T-helper 2 cell treated with Interferon-gamma antibody and Interleukin-4, amounts not matched to agents 5 μg/mL and 100 μg/mL, for 36 hours (primary cell): Measurements from ENCODE around the gene BSDC1.
"Not testable (repeated sequence)": the region's sequence is repeated elsewhere in the genome, so short reads cannot be mapped to it uniquely, and the experiment has no call there.

ENCODE experiments used
- DNase-seq: peaks from one replicate; pipeline ENCODE4 v3.0.0; 2021; ENCODE audit warnings: low spot score
- H3K27ac Mint-ChIP-seq: one replicate; pipeline ENCODE4 v1.8.0; 2021; ENCODE audit warnings: mild to moderate bottlenecking, mixed read lengths
- H3K27me3 Mint-ChIP-seq: one replicate; pipeline ENCODE4 v1.8.0; 2021; ENCODE audit warnings: low read depth, mixed read lengths
- H3K36me3 Mint-ChIP-seq: one replicate; pipeline ENCODE4 v1.8.0; 2021; ENCODE audit warnings: low read depth, mixed read lengths
- H3K4me1 Mint-ChIP-seq: one replicate; pipeline ENCODE4 v1.8.0; 2021; ENCODE audit warnings: low read depth, mixed read lengths
- H3K4me3 Mint-ChIP-seq: one replicate; pipeline ENCODE4 v1.8.0; 2022; ENCODE audit warnings: mild to moderate bottlenecking, moderate library complexity, mixed read lengths
- H3K9me3 Mint-ChIP-seq: one replicate; pipeline ENCODE4 v1.8.0; 2021; ENCODE audit warnings: mixed read lengths

Gene BSDC1

GRCh38 chr1:32394141-32394889 lies at the start of gene BSDC1:
Gene BSDC1, minus strand, starts transcription at chr1:32394441. Its CDS starts 27 bp downstream, at chr1:32394414.
- DNase-seq = peak; percentile 97
- peaks cover 6% of the 10 kb centered on the region for H3K36me3 Mint-ChIP-seq
- no peaks in the 10 kb centered on the region for H3K9me3 Mint-ChIP-seq
- H3K4me3 Mint-ChIP-seq = peak within 1 kb of the TSS; percentile 94
- H3K27ac Mint-ChIP-seq = peak within 1 kb of the TSS; percentile 99
- H3K27me3 Mint-ChIP-seq = peaks cover 9% of the 10 kb centered on the region
- H3K4me1 Mint-ChIP-seq = peaks cover 16% of the 10 kb centered on the region

GRCh38 chr1:32441467-32441866 lies 47.2 kb upstream of the BSDC1 start:
- not testable (repeated sequence) for H3K36me3 Mint-ChIP-seq, DNase-seq, H3K4me3 Mint-ChIP-seq, H3K4me1 Mint-ChIP-seq, H3K9me3 Mint-ChIP-seq, H3K27ac Mint-ChIP-seq
- peaks cover 31% of the 10 kb centered on the region for H3K27me3 Mint-ChIP-seq

DNA sequence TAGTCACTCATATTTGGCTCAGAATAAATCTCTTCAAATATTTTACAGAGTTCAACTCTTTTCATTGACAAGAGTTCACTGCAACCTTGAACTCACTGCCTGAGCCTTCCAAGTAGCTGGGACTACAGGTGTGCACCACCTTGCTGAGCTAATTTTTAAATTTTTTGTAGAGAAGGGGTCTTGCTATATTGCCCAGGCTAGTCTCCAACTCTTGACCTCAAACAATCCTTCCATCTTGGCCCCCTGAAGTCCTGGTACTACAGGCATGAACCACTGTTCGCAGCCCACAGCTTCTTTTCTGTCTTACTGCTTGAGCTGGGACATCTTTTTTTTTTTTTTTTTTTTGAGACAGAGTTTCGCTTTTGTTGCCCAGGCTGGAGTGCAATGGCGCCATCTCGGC lies 44.5 kb upstream of the BSDC1 start:
- H3K4me3 Mint-ChIP-seq, H3K27ac Mint-ChIP-seq, H3K36me3 Mint-ChIP-seq, DNase-seq, H3K4me1 Mint-ChIP-seq, H3K9me3 Mint-ChIP-seq: not testable (repeated sequence)
- peaks cover 13% of the 10 kb centered on the region for H3K27me3 Mint-ChIP-seq

DNA sequence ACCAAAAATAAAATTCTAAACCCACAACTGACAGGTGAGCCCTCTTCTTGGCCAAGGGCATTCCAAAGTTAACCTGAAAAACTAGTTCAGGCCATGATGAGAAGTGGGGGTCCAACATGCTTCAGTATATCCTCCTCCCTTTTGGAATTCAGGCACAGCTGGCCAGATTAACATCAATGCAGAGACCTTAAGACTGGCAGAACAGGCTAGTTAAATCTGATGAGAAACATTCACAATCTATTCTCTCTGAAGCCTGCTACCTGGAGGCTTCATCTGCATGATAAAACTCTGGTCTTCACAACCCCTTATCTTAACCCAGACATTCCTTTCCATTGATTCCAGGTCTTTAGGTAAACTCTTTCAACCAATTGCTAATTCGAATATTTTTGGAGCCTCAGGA lies 43.9 kb upstream of the BSDC1 start:
- H3K4me1 Mint-ChIP-seq = no peaks in the 10 kb centered on the region

GRCh38 chr1:32431736-32432400 lies 37.6 kb upstream of the BSDC1 start:
- Mint-ChIP-seq H3K36me3 (no peaks in the 10 kb centered on the region), H3K4me1 (no peaks in the 10 kb centered on the region), H3K4me3 (no peak overlapping the region), H3K9me3 (no peaks in the 10 kb centered on the region), H3K27ac (no peak overlapping the region), H3K27me3 (peaks cover 36% of the 10 kb centered on the region)
- DNase-seq = no peak

More for the DNA sequence above, 43.9 kb upstream of the BSDC1 start:
- Mint-ChIP-seq H3K9me3 (no peaks in the 10 kb centered on the region), H3K27me3 (peaks cover 12% of the 10 kb centered on the region), H3K4me3 (no peak overlapping the region), H3K27ac (no peak overlapping the region), H3K36me3 (no peaks in the 10 kb centered on the region)
- no peak for DNase-seq

GRCh38 chr1:32427264-32427963 lies 33.2 kb upstream of the BSDC1 start:
- Mint-ChIP-seq H3K4me1 (no peaks in the 10 kb centered on the region), H3K27ac (no peak overlapping the region), H3K4me3 (no peak overlapping the region), H3K36me3 (no peaks in the 10 kb centered on the region), H3K27me3 (peaks cover 58% of the 10 kb centered on the region), H3K9me3 (no peaks in the 10 kb centered on the region)
- no peak for DNase-seq

DNA sequence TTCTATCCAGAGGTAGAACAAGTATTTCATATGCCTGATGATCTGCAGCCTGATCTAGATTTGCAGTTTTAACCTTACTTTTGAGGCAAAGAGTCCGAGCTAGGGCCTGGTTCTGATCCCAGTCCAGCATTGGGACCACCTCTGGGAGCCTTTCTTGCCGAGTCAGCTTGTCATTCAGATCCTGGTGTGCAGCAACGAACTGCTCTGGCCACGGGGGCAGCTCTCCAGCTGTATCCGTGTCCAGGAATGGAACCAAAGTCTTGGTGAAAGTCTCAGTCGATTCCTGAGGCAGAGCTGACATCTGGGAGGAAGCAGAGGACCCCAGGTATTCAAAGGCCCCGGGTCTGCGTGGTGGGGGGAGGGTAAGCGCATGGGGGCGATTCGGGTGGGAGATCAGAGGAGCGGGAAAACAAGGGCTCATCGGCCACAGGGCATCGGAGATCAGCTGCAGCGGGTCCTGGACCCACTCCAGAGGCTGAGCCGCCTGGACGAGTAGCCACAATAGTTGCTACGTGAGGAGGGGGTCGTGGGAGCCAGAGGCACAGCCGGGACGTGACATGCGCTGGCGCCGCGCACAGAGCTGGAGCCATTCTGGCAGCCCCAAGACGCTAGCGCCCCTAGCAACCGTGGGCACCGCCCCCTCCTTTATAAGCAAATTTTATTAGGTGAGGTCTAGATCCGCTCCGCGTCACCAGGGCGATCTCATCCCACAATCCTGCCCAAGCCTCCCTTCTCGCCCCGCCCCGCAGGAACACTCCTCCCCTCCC lies 32.4 kb upstream of the BSDC1 start:
- no peak overlapping the region for H3K27ac Mint-ChIP-seq
- H3K9me3 Mint-ChIP-seq = no peaks in the 10 kb centered on the region

GRCh38 chr1:32421775-32422174 lies 27.5 kb upstream of the BSDC1 start:
- H3K4me3 Mint-ChIP-seq = no peak overlapping the region
- no peak for DNase-seq
- H3K27me3 Mint-ChIP-seq = peaks cover 37% of the 10 kb centered on the region
- no peaks in the 10 kb centered on the region for H3K4me1 Mint-ChIP-seq
- H3K27ac Mint-ChIP-seq = no peak overlapping the region
- H3K9me3 Mint-ChIP-seq = peaks cover 3% of the 10 kb centered on the region
- no peaks in the 10 kb centered on the region for H3K36me3 Mint-ChIP-seq

More for the DNA sequence above, 32.4 kb upstream of the BSDC1 start:
- Mint-ChIP-seq H3K36me3 (no peaks in the 10 kb centered on the region), H3K27me3 (peaks cover 53% of the 10 kb centered on the region), H3K4me3 (no peak overlapping the region), H3K4me1 (no peaks in the 10 kb centered on the region)
- no peak for DNase-seq

GRCh38 chr1:32414186-32414886 lies 20.1 kb upstream of the BSDC1 start:
- no peak overlapping the region for H3K27ac Mint-ChIP-seq
- H3K4me3 Mint-ChIP-seq = no peak overlapping the region
- H3K9me3 Mint-ChIP-seq = peaks cover 3% of the 10 kb centered on the region
- H3K27me3 Mint-ChIP-seq = peaks cover 27% of the 10 kb centered on the region
- H3K4me1 Mint-ChIP-seq = peaks cover 3% of the 10 kb centered on the region
- H3K36me3 Mint-ChIP-seq = no peaks in the 10 kb centered on the region
- DNase-seq = no peak

DNA sequence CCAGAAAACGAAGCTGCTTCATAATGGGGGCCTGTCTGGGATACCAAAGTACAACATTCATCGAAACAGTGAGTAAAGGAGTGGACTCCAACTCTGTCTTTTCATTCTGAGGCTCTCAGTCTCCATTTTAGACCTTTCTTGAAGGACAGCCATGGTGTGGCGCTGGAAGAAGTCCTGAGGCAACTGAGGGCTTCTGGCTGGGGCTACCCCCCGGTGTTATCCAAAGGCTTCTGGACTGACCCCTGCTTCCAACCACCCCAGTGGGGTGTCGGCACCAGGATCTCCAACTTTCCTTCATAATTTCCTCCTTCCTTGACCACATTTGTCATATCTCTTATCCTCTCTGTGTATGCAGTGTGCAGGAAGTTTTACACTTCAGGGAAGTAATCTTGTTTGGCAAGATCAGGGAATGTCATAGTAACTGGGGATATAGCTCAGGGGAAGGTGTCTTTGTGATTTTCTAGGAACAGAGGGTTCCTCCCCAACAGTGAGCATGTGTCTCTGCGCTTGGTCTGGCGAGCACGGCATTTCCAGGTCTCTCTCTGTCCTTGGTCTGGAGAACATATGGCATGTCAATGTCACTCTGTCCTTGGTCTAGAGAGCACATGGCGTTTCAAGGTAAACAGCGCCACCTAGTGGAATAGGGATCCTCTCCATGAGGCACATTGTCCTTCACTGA lies 19.4 kb upstream of the BSDC1 start:
- H3K4me3 Mint-ChIP-seq = no peak overlapping the region
- H3K27me3 Mint-ChIP-seq = peaks cover 27% of the 10 kb centered on the region
- DNase-seq = peak; percentile 66
- peaks cover 3% of the 10 kb centered on the region for H3K4me1 Mint-ChIP-seq
- peaks cover 3% of the 10 kb centered on the region for H3K9me3 Mint-ChIP-seq
- H3K36me3 Mint-ChIP-seq = no peaks in the 10 kb centered on the region
- no peak overlapping the region for H3K27ac Mint-ChIP-seq

DNA sequence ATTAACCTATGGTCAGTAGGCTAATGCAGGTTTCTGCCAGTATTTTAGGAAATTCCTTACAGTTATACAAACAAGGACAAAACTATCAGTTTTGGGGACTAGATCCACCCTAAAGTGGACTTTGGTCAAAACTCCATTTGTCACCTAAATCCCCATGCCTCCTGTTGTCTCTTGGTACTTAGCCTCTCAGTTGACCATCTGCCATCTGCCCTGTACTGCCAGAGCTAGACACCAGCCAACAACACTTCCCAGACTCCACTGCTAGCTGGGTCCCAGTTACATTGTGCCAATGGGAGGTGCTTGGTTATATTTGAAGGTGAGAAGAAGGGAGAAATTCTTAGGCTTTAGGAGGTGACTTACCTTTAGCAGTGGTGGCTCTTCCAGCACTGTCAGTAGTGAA lies 17.0 kb upstream of the BSDC1 start:
- Mint-ChIP-seq H3K9me3 (no peaks in the 10 kb centered on the region), H3K4me3 (no peak overlapping the region), H3K27me3 (peaks cover 13% of the 10 kb centered on the region), H3K36me3 (no peaks in the 10 kb centered on the region), H3K4me1 (peaks cover 3% of the 10 kb centered on the region), H3K27ac (no peak overlapping the region)
- DNase-seq = no peak

DNA sequence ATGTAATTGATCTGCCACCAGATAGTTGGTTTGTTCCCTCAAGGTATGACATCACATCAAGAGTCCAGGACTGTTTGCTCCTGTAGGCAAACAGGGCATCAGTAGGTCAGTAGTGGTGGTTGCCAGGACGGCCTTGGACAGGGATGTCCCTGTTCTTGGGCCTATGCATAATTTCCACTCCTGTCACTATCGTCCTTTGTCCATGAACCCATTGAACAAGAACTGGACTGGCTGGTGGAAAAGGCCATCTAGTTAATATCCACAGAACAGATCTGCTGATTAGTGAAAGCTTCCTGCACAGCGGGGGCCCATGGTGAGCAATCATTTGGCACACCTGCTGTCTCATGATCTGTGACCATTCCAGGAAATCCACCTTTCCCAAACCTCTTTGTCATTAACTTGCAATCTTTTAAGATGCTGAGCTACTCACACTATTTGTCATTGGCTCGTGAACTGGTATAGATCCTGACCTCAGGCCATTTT lies 12.4 kb upstream of the BSDC1 start:
- H3K27me3 Mint-ChIP-seq = peaks cover 2% of the 10 kb centered on the region
- no peaks in the 10 kb centered on the region for H3K4me1 Mint-ChIP-seq
- H3K36me3 Mint-ChIP-seq = no peaks in the 10 kb centered on the region
- no peak for DNase-seq
- H3K9me3 Mint-ChIP-seq = no peaks in the 10 kb centered on the region
- no peak overlapping the region for H3K4me3 Mint-ChIP-seq
- H3K27ac Mint-ChIP-seq = no peak overlapping the region
